AG04450 (cell line): Measurements from ENCODE around the gene CDKAL1. TPM values are rescaled to one million over a fixed set of nuclear protein-coding genes. Genes with fewer than 3 reads are reported as not detected.

Experiments
- CTCF ChIA-PET: fragments of 300-600, 350-600 bp; formaldehyde crosslinking; extraction: SDS; loops from one replicate; lab custom pipeline; 2022; ENCODE audit warnings: antibody characterized with exemption, inconsistent platforms; lab: Charles Lee
- POLR2A ChIA-PET: fragments of 350-600 bp; formaldehyde crosslinking; extraction: SDS; loops from one replicate; lab custom pipeline; 2021; ENCODE audit warnings: antibody characterized with exemption, inconsistent platforms; lab: Yijun Ruan, JAX
- DNase-seq: peaks from one replicate; pipeline ENCODE4 v3.0.0-alpha.2; 2011; ENCODE audit warnings: low read depth, low spot score
- H3K27ac ChIP-seq: one replicate; pipeline ENCODE4 v1.5.1; 2012; ENCODE audit warnings: low read depth, low read length, control low read depth
- H3K27me3 ChIP-seq: one replicate; pipeline ENCODE4 v1.6.0; 2012; ENCODE audit warnings: low read length; ENCODE audit not compliant: control insufficient read depth, insufficient read depth
- H3K4me3 ChIP-seq: 2 replicates; pipeline ENCODE4 v1.5.1; 2011; ENCODE audit warnings: mild to moderate bottlenecking, low read depth, low read length, control low read depth
- H3K9me3 ChIP-seq: 2 replicates; pipeline ENCODE4 v1.5.1; 2012; ENCODE audit warnings: low read length; ENCODE audit not compliant: control insufficient read depth, insufficient read depth
- polyA plus RNA-seq: library from polyadenylated mRNA; depleted of rRNA; stranded (reverse); fragments of >200 nt; gene quantifications from 2 replicates; pipeline ENCODE4 v1.2.3, GENCODE V29; 2011
- TF ChIP-seq, protein P1 (sequence below): IDR thresholded peaks from 2 replicates; pipeline ENCODE4 v1.5.1; 2011; ENCODE audit warnings: low read depth, low read length, control low read depth, inconsistent platforms

Gene CDKAL1
- polyA plus RNA-seq, 1 experiment, result 9.2 TPM

DNA sequence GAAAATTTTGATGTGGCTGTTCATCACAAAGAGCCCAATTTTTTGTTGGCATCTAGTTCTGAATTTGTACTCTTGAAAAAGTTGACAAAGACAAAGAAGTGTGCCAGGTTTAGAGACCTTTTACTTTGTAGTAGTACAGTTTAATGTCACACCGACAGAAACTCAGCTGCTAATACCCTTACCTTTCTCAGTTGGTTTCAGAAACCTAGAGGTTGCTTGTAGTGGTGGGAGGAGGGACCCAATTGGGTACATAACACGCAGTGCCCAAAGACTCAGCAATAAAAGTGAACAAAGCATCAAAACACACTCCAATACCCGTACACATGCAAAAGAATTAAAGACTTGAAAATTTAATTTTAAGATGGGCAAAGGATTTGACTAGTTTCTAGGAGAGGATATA, 203.7 kb downstream of the CDKAL1 start:
- Histone ChIP-seq H3K4me3 (no peak overlapping the region), H3K9me3 (no peaks in the 10 kb centered on the region), H3K27ac (no peak overlapping the region), H3K27me3 (no peaks in the 10 kb centered on the region)
- ChIA-PET POLR2A (no interaction called here), CTCF (no interaction called here)
- DNase-seq, result no peak
- TF ChIP-seq, protein P1, sequence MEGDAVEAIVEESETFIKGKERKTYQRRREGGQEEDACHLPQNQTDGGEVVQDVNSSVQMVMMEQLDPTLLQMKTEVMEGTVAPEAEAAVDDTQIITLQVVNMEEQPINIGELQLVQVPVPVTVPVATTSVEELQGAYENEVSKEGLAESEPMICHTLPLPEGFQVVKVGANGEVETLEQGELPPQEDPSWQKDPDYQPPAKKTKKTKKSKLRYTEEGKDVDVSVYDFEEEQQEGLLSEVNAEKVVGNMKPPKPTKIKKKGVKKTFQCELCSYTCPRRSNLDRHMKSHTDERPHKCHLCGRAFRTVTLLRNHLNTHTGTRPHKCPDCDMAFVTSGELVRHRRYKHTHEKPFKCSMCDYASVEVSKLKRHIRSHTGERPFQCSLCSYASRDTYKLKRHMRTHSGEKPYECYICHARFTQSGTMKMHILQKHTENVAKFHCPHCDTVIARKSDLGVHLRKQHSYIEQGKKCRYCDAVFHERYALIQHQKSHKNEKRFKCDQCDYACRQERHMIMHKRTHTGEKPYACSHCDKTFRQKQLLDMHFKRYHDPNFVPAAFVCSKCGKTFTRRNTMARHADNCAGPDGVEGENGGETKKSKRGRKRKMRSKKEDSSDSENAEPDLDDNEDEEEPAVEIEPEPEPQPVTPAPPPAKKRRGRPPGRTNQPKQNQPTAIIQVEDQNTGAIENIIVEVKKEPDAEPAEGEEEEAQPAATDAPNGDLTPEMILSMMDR, result no peak

DNA sequence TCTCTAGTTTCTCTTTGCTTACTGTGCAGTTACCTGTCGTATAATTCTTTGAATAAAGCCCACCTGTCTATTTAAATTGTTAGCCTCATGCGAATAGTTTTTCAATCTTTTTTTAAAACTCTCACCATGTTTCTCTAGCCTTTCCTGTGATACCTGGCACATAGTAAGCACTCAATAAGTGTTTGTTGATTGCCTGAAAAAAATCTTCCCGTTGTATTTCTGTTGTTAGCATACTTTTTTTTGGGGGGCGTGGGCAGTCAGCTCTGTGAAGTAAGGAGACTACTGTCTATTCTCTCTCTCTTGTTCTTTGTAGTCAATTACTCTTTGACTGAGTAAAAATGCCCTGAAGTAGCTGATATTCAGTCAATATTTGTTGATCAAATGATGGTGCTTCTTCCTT, 205.8 kb downstream of the CDKAL1 start:
- ChIA-PET CTCF (no interaction called here), POLR2A (interaction anchor here (0.5 kb wide), 1 partner anchor 854 kb away, joined by 3 read pairs; the partner anchor contains the start of gene SOX4)
- TF ChIP-seq, protein P1, result no peak

DNA sequence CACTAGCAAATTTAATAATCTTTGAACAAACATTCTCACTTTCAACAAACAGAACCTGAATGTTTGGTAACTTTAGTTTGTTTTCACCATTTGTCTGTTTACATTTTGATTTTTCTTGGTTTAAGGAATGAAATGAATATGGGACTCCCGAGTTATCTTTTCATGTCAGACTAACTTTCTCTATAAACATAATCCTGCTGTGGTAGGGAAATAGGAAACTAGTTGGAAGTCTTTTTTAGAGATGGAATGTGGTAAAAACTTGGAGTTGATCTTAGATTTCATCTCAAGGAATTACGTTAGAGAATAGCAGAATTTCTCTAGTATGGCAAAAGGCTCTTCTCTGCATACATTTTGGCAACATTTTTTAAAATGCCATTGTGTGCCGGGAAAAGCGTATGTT, 206.5 kb downstream of the CDKAL1 start:
- no peak for DNase-seq
- TF ChIP-seq, protein P1, result no peak
- no peaks in the 10 kb centered on the region for H3K9me3 ChIP-seq
- no peak overlapping the region for H3K27ac ChIP-seq
- ChIA-PET CTCF (no interaction called here), POLR2A (no interaction called here)
- H3K27me3 ChIP-seq, result no peaks in the 10 kb centered on the region
- no peak overlapping the region for H3K4me3 ChIP-seq

More for the DNA sequence above, 205.8 kb downstream of the CDKAL1 start:
- DNase-seq, result no peak
- Histone ChIP-seq H3K9me3 (no peaks in the 10 kb centered on the region), H3K27me3 (no peaks in the 10 kb centered on the region), H3K4me3 (no peak overlapping the region), H3K27ac (no peak overlapping the region)

DNA sequence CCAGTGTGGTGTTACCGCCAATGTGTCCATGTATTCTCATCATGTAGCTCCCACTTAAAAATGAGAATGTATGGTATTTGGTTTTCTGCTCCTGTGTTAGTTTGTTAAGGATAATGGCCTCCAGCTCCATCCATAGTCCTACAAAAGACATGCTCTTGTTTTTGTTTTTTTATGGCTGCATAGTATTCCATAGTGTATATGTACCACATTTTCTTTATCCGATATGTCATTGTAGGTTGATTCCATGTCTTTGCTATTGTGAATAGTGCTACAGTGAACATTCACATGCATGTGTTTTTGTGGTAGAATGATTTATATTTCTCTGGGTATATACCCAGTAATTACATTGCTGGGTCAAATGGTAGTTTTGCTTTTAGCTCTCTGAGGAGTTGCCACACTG, 207.2 kb downstream of the CDKAL1 start:
- Histone ChIP-seq H3K4me3 (no peak overlapping the region), H3K9me3 (no peaks in the 10 kb centered on the region), H3K27me3 (no peaks in the 10 kb centered on the region), H3K27ac (no peak overlapping the region)
- TF ChIP-seq, protein P1, result no peak
- no peak for DNase-seq
- ChIA-PET CTCF (no interaction called here), POLR2A (no interaction called here)

DNA sequence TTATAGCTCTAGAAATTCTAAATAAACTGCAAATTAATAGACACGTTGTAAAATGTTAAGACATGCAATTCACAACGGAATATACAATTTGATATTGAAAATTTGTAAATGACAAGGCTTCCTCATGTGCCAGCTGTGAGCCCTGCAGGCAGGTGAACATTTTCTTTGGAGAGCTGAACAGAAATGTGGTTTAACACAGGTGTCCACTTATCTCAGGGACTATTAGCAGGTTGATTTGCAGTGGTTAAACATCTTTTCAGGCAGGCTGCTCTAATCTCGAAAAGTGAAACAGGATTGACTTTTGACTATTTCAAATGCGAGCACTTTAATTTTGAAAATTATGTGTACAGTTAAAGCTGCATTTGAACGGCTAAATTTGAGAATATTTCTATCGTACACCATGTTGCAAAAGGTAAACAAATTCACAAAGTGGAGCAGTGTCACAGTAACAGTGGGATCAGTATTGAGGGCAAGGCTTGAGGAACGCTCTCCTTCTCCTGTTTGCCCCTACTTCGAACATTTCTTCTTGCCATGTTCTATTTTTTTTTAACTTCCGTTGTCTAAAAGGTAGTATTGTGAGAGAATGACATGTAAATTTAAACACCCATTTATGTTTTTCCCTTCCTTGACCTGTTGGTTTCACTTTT, 210.8 kb downstream of the CDKAL1 start:
- Histone ChIP-seq H3K4me3 (no peak overlapping the region), H3K27me3 (no peaks in the 10 kb centered on the region), H3K27ac (no peak overlapping the region), H3K9me3 (peaks cover 2% of the 10 kb centered on the region; the same call in 1 of the 2 replicates)
- TF ChIP-seq, protein P1, result no peak
- ChIA-PET POLR2A (no interaction called here), CTCF (no interaction called here)
- no peak for DNase-seq
